ENCODE data around the gene KRTAP10-11. TPM values are rescaled to one million over a fixed set of nuclear protein-coding genes. Genes with fewer than 3 reads are reported as not detected.

KRTAP10-11 gene
- polyA plus RNA-seq, 2 of the 4 experiments (the other 2 are of a cell fraction), result not detected

- H3K4me1 ChIP-seq, result no peaks in the 10 kb centered on the region
- H3K4me3 ChIP-seq, result no peak overlapping the region
- DNase-seq (ENCODE audit: low read depth in 1 of 2, low spot score in 1 of 2) (no peak), ATAC-seq (no peak), FAIRE-seq (no peak)
- CTCF ChIA-PET, result no interaction called here
- POLR2A ChIA-PET, result no interaction called here
- peaks cover 5% of the 10 kb centered on the region; the same call in 1 of the 3 replicates for H3K9me3 ChIP-seq
- TF ChIP-seq GATA3 (IDR thresholded peaks at IDR 0.05; ENCODE audit: borderline replicate concordance) (no peak), ATOH8 (CRISPR knock-in tag; IDR thresholded peaks at IDR 0.05; ENCODE audit: low read depth) (no peak), RCOR1 (IDR thresholded peaks at IDR 0.05; ENCODE audit: low read depth, low read length) (no peak), HMGXB4 (CRISPR knock-in tag; IDR thresholded peaks at IDR 0.05; ENCODE audit: borderline replicate concordance) (no peak), POLR2A (IDR thresholded peaks at IDR 0.05; ENCODE audit: low read length) (no peak), CHD2 (IDR thresholded peaks at IDR 0.05; ENCODE audit: low read length, partially characterized antibody) (no peak), CEBPB (IDR thresholded peaks at IDR 0.05) (no peak), ELK1 (IDR thresholded peaks at IDR 0.05; ENCODE audit: low read depth, low read length) (no peak), ZC3H11A (IDR thresholded peaks at IDR 0.05) (no peak), RFX5 (IDR thresholded peaks at IDR 0.05) (no peak)
- WGBS (ENCODE audit: missing lambda C conversion rate), result 65% methylated on average over 17 of the region's 26 CpGs
- H3K4me2 ChIP-seq, result no peak overlapping the region
- no peak overlapping the region for H3K27ac ChIP-seq
Measured at GRCh38 chr21:44613386-44614155, 32.6 kb upstream of the KRTAP10-11 start.

GRCh38 chr21:44614161-44614631, 32.0 kb upstream of the KRTAP10-11 start:
- Histone ChIP-seq H3K4me1 (no peaks in the 10 kb centered on the region), H3K4me2 (no peak overlapping the region), H3K27ac (no peak overlapping the region), H3K9me3 (peaks cover 5% of the 10 kb centered on the region; the same call in 1 of the 3 replicates), H3K4me3 (no peak overlapping the region)
- ATAC-seq (no peak; a peak in 1 of 6 replicates), DNase-seq (ENCODE audit: low read depth in 1 of 2, low spot score in 1 of 2) (no peak), FAIRE-seq (no peak)
- ChIA-PET POLR2A (no interaction called here), CTCF (no interaction called here)
- 36% methylated on average over 5 of the region's 20 CpGs for WGBS (ENCODE audit: missing lambda C conversion rate)
- TF ChIP-seq PHF8 (IDR thresholded peaks at IDR 0.05; ENCODE audit: borderline replicate concordance, low read depth), result no peak
- TF ChIP-seq USF2 (IDR thresholded peaks at IDR 0.05), result no peak
- no peak for TF ChIP-seq FOSB (CRISPR knock-in tag; IDR thresholded peaks at IDR 0.05)
- TF ChIP-seq SMC3 (IDR thresholded peaks at IDR 0.05), result no peak
- no peak for TF ChIP-seq HMGXB4 (CRISPR knock-in tag; IDR thresholded peaks at IDR 0.05; ENCODE audit: borderline replicate concordance)
- TF ChIP-seq RCOR1 (IDR thresholded peaks at IDR 0.05; ENCODE audit: low read depth, low read length), result no peak
- no peak for TF ChIP-seq ZC3H11A (IDR thresholded peaks at IDR 0.05)
- no peak for TF ChIP-seq KDM1A (IDR thresholded peaks at IDR 0.05; ENCODE audit: low read depth)

All from A549 (cell line).